ENCODE results near the gene TMEM147.

Gene TMEM147

DNA sequence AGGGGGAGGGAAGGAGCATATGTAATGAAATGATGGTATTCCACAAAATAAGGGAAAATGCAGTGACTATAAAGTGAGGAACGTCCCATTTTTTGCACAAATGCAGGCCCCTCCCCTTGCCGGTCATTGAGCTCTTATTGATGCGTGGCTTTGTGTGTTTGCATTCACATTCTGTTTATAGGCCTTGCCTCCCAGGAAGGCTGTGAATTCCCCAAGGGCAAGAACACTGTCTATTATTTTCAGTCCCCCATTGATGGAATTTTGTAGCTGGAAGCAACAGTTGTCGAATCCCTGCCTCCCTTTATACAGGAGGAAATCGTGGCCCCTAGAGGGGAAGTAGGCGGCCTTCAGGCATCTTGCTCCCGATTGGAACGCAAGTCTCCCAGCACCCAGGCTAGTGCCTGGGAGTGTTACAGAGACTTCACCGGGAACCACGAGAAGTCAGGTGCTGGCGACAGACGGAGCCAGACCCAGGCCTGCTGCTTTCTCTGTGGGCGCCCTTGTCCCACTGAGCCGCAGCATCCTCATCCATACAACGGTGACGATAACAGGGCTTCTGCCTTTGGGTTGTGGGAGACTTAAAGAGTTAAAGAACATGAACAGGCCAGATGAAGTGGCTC, 24.2 kb upstream of the TMEM147 start:
- no peak for DNase-seq

DNA sequence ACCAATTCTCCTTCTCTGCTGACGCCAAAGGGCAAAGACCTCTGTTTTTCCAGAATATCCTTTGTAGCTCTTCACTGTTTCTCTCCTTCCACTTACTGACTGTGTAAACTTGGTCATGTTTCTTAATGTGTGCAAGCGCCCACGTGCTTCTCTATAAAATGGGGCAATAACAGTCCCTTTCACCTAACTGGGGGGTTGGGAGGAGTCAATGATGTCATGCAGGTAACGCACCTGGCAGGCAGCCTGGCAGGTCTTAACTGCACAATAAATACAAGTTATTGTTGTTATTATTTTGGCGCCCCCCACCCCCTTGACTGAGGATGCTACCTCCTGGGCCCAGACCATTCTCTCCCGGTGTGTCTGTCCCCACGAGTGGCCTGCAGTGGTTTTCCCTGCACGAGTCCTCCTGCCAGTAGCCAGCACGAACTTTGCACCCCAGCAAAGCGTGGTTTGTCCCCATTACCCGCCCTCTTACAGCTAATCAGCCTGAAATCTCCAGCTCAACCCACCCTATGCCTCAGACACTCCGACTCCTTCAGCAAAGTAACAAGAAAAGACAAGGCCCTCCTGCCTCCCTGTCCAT, 22.6 kb upstream of the TMEM147 start:
- no peak for DNase-seq

DNA sequence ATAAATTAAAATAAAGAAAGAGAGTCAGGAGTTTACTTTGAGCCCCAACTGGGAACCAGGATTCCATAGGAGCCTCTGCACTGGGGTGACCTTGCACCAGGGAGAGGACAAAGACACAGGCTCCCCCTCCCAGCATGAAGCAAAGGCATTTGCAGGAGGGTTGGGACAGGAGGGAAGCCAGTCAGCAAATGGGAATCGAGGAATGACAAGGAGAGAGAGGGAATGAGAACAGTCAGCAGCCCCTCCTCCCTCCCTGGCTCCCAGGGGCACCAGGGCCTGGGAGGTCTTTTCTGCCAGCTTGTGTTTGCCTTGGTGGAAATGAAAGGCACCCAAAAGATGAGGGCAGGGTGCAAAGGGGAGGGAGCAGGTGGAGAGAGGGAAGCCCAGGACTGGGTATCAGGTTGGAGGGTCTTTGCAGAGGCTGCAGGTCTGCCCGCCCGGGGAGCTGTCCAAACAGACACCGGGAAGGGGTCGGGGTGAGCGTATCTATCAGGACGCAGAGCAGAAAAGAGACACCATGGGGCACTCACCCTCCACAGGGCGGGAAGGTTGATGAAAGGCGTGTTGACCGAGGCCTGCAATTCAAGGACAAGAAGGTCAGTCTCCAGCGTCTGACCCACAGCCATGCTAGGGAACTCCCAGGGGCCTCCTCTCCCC, 21.1 kb upstream of the TMEM147 start:
- DNase-seq: no peak

DNA sequence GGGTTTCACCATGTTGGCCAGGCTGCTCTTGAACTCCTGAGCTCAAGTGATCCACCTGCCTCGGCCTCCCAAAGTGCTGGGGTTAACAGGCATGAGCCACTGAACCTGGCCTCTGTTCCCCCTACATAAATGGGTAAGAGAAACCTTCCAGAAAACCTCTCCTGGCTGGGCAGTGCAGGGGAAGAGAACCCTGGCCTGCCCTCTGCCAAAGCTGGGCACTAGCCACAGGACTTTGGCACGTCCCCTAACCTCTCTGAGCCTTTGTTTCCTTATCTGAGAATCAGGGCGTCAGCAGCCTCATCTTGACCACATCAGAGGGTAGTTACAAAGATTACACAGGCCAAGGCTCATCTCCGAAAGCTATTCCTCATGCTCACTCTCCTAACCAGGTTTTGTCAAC, 19.6 kb upstream of the TMEM147 start:
- DNase-seq: no peak

DNA sequence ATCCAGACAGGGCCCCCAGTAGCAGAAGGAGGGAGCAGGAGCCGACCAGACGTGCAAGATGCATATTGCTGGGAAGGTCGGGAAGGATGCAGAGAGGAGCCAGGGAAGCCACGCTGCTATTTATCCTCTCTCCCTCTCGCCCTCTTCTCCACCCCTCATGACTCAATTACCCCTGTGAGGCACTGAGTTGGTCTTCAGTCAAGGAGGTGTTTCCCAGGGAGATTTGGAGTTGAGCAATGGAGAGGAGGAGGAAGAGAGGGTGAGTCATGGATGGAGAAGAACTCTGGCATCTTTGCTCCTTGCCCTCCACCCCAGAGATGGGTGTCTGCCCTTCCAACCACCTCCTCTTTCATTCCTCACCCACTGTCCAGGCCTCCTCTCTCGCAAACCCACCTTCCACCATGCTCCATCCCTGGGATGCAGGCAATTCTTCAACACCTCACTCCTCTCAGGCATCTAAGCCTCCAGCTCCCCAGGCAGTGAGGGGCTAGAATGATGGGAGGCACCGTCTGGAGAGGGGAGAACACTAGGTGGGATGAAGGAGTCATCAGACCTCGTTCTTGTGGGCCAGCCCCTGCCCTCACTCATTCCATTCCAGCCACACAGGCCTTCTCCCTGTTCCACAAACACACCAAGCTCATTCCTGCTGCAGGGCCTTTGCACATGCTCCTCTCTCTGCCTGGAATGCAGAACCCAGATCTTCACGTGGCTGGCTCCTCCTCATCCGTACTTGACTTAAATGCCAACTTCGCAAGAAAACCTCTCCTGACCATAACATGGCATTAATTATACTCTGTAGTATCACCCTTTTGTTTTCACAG, 17.0 kb upstream of the TMEM147 start, which contains the start of gene SBSN:
TSS of gene SBSN (minus strand) at position 94 of the 821 bp plus-strand sequence. CDS start at position 64, 30 bp downstream.
- DNase-seq: no peak

DNA sequence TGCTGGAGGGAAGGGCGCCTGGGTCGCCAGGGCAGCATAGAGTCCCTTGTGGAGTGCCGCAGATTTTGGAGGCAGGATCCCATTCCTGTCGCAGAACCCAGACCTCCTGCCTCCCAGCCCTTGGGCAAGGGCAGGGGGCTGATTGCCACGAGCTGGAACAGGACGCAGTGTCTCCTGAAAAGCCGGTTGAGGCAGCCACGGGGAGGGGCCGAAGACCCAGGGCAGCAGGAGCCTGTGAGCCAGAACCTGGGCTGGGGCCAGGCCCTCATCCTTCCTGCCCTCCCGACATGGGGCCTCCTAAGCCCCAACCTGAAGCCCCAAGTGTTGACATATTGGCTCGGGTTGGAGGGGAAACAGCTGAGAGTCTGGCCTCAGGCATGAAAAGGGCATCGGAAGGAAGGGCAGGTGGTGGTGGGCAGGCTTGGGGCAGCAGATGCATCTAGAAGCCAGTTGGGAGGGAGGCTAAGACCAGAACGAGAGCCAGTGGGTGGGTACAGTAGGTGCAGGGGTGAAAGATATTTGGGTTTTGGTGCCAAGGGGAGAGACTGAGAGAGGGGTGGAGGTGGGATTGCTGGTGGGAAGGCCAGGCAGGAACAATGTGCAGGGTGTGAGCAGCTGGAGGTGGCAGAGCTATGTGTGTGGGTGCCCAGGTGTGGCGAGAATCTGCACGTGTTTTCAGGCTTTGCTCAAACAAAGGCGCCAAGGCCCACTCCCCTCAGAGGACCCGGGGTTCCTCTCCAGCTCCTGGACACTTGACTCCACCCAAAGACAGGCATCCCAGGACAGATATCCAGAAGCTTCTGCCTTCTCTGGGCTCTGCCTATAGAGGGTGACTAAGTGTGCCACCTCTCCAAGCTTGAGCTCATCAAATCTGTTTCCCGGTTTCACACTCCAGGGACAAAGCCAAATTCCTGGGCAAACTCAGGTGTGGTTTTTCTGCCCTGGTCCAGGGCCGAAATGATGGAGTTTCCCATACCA, 15.9 kb upstream of the TMEM147 start:
- DNase-seq: no peak

DNA sequence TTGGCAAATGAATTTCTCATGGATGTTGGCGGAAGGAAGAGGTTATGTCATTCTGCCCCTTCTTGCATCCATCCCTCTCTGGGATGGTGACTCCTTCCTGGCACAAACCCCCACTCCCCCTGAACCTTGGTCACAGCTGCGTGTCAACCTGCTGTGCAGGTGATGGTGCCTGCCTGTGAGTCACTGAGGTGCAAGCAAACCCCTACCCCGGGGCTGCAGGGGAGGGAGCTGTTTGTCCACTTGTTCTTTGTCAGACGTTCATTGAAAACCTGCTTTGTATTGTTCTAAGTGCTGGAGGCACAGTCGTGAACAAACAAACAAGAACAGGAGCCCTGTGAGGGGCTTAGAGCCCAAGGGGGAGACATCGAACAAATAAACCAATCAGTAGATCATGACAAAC, 14.1 kb upstream of the TMEM147 start:
- no peak for DNase-seq

DNA sequence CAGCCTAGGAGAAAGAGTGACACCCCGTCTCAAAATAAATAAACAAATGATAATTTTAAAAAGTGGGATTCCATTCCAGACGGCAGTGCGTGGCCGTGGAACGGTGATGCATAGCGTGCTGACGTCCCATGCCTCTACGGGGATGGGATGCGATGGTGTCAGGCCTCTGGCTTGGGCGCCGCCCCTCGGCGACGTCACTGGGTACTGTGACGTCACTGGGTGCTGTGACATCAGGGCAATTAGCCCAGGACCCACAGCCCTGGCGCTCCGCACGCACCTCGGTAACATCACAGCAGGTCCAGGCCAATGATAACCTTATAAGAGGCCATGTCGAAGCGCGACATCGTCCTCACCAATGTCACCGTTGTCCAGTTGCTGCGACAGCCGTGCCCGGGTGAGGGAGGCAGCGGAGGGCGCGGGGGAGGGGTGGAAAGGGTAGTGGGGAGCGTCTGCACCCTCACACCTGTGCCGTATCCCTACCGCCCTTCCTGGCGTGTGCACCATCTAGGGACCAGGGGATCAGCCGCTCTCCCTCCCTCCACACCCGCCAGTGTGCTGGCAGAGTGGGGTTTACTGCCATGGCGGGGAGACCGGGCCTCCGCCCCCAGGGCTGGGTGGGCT, 12.1 kb upstream of the TMEM147 start, which contains the start of gene GAPDHS:
TSS of gene GAPDHS (plus strand) at position 256 of the 621 bp plus-strand sequence. CDS start at position 328, 72 bp downstream.
- DNase-seq: no peak

DNA sequence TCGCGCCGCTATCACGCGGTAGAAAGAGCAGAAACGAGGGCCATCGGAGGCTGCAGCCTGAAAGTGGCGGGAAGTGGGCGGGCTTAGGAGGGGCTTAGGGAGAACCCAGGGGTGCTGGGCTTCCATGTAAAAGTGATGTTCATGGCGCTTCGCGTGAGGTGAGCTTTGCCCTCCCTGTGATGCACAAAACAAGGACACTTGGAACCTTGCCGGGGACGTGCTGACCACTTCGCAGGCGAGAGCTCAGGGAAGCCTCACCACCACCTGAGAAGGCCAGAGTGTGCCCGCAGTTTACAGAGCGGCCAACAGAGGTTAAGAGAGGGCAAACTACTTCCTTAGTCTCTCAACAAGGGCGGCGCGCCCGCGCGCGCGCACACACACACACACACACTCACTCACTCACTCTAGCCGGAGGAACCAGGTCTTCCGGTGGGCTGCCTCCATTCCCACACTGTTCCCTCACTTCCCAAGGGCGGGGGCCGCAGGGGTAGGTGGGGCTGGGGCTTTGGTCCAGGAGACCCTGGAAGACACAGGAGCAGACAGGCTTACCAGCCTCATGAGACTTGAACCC, 11.5 kb upstream of the TMEM147 start:
- DNase-seq: no peak

DNA sequence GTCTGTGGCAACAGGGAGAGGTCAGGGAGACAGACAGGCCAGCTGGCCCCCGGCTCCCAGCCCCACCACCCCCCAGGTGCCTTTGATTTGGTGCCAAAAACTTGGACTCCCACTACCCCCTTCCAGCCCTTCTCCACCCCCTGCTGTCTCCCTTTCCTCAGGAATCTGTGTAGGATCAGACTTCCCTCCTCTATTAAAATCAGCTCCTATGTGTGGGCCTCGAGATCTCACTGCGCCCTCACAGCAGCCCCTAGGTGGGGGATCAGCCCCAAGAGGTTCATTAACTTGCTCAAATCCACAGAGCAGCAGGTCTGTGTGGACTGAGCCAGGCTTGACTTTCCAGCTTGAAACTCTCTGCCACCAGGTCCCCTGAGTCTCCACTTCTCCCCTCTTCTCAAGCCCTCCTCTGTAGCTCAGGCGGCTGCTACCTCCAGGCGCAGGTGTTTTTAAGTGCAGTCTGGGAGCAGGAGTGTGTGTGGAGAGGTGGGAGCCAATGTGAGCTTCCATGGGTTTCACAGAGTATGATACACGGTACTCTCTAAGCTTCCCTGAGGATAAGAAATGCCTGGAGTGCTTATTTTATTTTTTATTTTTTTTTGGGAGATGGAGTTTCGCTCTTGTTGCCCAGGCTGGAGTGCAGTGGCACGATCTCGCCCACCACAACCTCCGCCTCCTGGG, 10.5 kb upstream of the TMEM147 start:
- DNase-seq: no peak

DNA sequence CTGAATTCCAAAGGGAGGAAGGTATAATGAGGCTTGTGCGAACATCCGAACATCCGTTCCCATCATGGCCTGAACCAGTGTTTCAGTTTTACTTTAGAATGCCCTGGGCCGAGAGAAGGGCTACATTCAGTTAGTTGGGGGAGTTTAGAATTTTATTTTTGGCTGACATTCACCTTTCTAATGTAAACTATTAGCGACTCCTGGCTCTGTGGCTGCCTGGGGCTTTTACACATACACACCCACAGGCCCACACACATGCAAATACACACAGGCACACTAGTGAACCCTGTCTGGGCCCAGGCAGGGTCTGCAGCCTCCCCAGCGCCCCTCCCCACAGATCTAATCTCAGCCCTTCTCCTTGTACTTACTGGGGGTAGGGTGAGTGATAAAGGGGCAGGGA, 6.1 kb upstream of the TMEM147 start:
- no peak for DNase-seq

DNA sequence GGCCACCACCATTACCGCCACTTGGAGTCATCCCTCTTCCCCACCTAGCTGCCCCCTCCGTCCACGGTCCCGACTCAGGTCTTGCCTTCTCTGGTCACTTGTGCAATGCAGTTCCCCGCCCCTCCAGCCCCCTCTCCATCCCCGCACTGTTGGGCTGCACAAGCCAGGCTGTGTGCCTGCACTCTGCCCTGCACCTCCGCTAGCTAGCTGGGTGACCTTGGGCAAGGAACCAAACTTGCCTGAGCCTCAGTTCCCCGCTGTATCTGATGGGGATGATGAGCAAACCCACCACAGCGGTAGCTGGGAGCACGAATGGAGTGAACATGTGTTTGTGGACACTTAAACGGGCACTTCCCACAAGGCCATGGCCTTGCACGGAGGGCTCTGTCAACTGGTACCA, 5.6 kb upstream of the TMEM147 start:
- no peak for DNase-seq

DNA sequence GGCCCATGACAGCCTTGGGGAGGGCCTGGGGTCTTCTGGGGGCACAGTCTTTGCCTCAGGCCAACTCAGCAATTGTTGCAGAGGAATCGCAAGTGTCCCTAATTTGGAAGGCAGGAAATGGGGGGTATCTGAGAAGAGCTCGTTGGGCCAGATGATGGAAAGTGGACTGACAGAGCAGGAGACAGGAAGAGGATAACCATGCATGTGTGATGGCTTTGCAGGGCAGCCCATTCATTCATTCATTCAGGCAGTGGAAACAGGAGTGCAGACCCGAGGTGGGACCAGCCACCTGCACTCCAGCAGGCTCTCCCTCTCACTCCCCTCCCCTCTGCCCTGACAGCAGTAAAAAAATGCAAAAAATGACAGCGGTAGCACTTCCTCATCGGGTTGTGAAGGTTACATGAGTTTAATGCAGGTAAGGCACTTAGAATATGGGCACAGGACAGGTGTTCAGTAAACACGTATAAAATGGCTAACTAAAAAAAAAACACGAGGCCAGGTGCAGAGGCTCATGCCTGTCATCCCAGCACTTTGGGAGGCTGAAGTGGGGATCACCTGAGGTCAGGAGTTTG, 5.0 kb upstream of the TMEM147 start:
- no peak for DNase-seq

DNA sequence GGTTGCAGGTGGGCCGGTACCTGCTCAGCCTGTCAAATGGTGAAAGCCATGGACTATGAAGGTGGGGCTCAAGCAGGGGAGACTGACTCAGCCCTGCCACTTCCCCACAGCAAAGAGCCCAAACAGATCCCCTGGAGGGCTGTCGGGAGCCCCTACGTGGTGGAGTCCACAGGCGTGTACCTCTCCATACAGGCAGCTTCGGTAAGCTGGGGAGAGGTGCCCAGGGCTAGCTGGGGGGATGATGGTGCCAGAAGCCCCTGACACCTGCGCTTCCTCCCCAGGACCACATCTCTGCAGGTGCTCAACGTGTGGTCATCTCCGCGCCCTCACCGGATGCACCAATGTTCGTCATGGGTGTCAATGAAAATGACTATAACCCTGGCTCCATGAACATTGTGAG, 3.2 kb upstream of the TMEM147 start:
- DNase-seq: no peak

DNA sequence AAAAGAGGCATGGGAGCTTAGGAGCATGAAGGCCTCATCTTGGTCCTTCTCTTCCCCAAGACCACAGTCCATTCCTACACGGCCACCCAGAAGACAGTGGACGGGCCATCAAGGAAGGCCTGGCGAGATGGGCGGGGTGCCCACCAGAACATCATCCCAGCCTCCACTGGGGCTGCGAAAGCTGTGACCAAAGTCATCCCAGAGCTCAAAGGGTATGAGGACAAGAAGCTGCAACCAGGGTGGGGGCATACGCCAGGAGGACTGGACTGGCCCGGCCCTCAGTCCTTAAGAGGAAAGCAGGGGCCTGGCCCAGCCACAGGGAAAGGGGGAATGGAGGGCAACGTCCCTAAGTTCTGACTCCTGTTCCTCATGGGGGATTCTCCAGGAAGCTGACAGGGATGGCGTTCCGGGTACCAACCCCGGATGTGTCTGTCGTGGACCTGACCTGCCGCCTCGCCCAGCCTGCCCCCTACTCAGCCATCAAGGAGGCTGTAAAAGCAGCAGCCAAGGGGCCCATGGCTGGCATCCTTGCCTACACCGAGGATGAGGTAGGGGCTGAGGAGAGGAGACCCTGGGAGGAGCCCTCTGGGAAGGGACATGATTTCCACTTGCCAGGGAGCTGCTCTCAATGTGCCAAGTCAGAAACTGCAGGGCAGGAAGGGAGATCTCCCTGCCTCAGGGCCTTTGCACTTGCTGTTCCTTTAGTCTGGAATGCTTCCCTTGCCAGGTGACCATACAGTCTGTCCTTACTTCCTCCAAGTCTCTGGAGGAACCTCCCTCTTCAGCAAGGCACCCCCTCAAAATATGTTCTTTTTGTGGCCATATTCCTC, 1.9 kb upstream of the TMEM147 start:
- no peak for DNase-seq

DNA sequence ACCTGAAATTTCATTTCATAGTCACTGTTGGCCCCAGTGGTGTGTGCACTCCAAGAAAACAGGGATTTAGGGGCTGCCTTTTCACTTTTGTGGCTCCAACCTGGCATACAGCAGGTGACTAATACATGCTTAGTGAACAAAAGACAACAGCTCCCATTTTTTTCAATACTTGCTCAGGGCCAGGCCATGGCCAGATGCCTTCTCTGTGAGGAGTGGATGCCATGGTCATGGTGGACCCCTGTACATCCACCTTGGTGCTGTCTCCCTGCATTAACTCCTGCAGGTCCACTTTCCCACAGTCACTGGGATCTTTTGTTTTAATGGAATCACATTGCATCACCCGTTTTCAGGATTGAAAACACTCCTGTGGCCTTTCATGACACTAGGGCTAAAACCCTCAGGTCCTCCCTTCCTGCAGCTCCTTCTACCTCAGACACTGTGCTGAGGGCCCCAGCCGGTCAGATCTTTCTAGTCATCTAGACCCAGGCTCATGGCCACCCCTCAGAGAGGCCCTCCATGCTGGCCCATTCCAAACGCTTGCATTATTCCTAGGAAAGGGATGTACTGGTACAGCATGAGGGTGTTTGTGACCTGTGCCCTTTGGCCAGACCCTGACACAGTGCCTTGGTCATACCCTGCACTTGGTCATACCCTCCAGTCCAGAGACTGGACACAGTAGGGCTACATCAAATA, 1.2 kb upstream of the TMEM147 start:
- no peak for DNase-seq

DNA sequence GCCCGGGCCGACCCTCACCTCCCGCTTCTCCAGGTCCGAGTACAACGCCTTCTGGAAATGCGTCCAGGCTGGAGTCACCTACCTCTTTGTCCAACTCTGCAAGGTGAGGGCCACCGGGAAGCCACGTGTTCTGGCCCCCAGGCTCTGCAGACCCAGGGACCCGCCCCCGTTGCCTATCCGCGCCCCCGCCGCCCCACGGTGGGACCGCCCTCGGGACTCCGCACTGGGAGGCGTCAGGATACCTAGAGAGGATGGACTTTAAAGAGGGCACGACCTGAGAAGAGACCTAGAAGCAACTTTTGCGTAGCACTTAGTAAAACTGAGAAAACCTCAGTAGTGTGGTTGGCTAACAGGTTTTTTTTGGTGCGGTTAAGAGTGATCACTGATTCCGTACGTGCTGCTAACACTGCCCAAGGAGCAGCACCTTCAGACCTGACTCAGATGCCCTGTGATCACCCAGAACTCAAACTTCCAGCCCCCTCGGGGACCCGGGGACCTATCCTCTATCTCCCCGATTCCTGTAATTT, 492 bp downstream of the TMEM147 start:
- DNase-seq: no peak

DNA sequence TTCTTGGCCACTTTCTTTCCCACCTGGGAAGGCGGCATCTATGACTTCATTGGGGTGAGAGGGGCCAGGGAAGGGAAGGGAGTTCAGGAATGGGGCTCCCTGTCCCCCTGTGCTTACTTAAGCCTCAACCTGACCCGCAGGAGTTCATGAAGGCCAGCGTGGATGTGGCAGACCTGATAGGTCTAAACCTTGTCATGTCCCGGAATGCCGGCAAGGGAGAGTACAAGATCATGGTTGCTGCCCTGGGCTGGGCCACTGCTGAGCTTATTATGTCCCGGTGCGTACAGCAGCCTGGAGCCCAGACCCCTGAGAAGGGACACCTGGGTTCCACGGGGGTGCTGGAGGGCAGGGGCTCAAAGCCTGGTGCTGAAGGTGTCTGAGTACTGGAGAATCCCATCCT, 1.1 kb downstream of the TMEM147 start:
- no peak for DNase-seq
